GM19099 (cell line): ENCODE measurements around the gene ABHD2.

Experiments
- POLR2A ChIP-seq: IDR thresholded peaks from 3 replicates; pipeline ENCODE4 v1.6.1; 2011; ENCODE audit warnings: low read depth; ENCODE audit not compliant: insufficient read length; ENCODE audit errors: extremely low read depth

ABHD2 gene

GRCh38 chr15:89070197-89071124 lies 17.8 kb upstream of the ABHD2 start:
- TF ChIP-seq POLR2A, result no peak

DNA sequence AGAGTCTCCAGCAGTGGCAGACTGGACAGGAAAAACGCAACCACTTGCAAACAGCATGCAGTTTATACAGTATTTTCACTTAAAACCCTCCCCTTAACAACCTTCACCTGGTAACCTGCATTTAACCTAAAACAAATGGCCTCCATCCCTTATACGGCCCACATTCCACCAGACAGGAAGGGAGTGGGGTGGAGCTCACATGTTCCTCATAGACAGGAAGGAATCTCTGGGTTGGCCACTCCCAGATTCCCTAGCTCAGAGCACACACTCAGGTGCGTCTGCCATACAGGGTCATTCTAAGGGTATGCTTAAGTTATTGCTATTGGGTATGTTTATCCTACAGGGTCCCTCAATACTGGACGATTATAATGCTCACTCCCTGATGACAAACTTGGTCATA lies 16.8 kb upstream of the ABHD2 start:
- TF ChIP-seq POLR2A, result no peak

GRCh38 chr15:89072277-89072869 lies 15.9 kb upstream of the ABHD2 start:
- TF ChIP-seq POLR2A, result no peak

GRCh38 chr15:89074402-89075012 lies 13.7 kb upstream of the ABHD2 start:
- no peak for TF ChIP-seq POLR2A

- TF ChIP-seq POLR2A, result no peak
Measured at GRCh38 chr15:89075101-89075640, 13.1 kb upstream of the ABHD2 start.

- TF ChIP-seq POLR2A, result no peak
Measured at GRCh38 chr15:89075846-89076245, 12.4 kb upstream of the ABHD2 start.

GRCh38 chr15:89077750-89078149 lies 10.5 kb upstream of the ABHD2 start:
- no peak for TF ChIP-seq POLR2A

GRCh38 chr15:89078851-89079810 lies 9.1 kb upstream of the ABHD2 start:
- TF ChIP-seq POLR2A, result no peak

DNA sequence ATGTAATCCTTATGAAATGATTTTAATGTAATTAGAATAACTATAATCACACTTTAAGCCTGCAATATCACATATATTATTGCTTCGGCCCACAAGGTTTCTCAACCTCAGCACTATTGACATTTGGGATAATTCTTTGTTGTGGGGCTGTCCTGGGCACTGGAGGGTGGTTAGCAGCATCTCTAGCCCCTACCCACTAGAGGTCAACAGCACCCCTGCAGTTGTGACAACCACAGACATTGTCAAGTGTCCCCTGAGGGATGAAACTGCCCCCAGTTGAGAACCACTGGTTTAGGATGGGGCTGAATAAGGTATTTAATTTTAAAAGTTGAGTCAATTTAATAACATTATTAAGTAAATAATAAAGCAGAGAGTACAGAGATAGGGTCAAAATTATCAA lies 6.4 kb upstream of the ABHD2 start:
- no peak for TF ChIP-seq POLR2A

- TF ChIP-seq POLR2A, result no peak
Measured at GRCh38 chr15:89083246-89083645, 5.0 kb upstream of the ABHD2 start.

GRCh38 chr15:89085289-89085926 lies 2.8 kb upstream of the ABHD2 start:
- TF ChIP-seq POLR2A, result no peak

DNA sequence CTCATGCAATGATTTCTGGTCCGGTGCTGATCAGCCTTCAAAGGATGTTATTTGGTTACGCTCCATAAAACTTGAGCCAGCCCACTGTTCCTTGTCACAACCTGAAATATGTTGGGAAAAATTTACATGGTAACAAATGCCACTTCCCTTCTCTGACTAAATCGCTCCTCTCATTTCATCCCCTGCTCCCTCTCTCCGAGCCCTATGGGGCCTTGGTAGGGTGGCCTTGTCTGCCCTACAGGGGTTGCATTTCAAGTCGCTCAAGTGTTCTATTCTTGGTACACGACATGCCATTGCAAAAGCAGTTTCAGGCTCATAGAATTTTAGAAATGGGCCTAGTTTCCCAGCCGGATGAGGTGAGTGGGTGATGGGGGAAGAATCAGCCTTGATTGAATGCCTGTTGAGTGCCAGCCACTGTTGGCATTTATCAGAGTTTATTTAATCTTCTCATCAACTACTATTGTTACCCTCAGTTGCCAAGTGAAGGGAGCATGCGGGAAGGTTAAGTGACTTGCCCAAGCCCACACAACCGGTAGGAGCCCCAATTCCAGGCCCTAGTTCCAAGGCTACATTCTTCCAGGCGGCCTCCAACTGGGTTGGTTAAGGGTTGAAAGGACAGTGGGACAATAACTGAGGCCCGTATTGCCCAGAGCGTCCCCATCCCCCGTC lies 961 bp upstream of the ABHD2 start:
- no peak for TF ChIP-seq POLR2A

- no peak for TF ChIP-seq POLR2A
Measured at GRCh38 chr15:89088605-89089315, 504 bp downstream of the ABHD2 start.
